CD4-positive, alpha-beta T cell treated with Interleukin-17A for 1 hour (primary cell): ENCODE results near the gene IGFALS.

Experiments
- DNase-seq: peaks from one replicate; pipeline ENCODE4 v3.0.0-alpha.2; 2020

Gene IGFALS

GRCh38 chr16:1775006-1775845 is 18.3 kb downstream of the IGFALS start:
- DNase-seq = no peak

- no peak for DNase-seq
These were observed 19.1 kb downstream of the IGFALS start for GRCh38 chr16:1774448-1774780.

GRCh38 chr16:1773703-1774447 is 19.6 kb downstream of the IGFALS start:
- no peak for DNase-seq

GRCh38 chr16:1772908-1773702 is 20.4 kb downstream of the IGFALS start, which contains the start of gene MRPS34:
Gene MRPS34, minus strand, starts transcription at chr16:1773134. Its CDS starts 15 bp downstream, at chr16:1773119.
- DNase-seq = peak; percentile 85

GRCh38 chr16:1772362-1772907 is 21.1 kb downstream of the IGFALS start, which contains the start of gene EME2:
Gene EME2, plus strand, starts transcription at chr16:1772810. Its CDS starts 418 bp downstream, at chr16:1773228.
- peak; percentile 33 for DNase-seq

GRCh38 chr16:1771864-1772361 is 21.6 kb downstream of the IGFALS start:
- DNase-seq = no peak

GRCh38 chr16:1771188-1771863 is 22.2 kb downstream of the IGFALS start, which contains the start of gene NME3:
Gene NME3, minus strand, starts transcription at chr16:1771543. Its CDS starts 9 bp downstream, at chr16:1771534.
- DNase-seq = peak; percentile 75

GRCh38 chr16:1770328-1771187 is 22.9 kb downstream of the IGFALS start:
- DNase-seq = peak; percentile 64

- DNase-seq = no peak
These were observed 23.9 kb downstream of the IGFALS start for GRCh38 chr16:1769402-1770300.

- no peak for DNase-seq
These were observed 24.6 kb downstream of the IGFALS start for GRCh38 chr16:1768767-1769401.

GRCh38 chr16:1768061-1768766 is 25.3 kb downstream of the IGFALS start:
- DNase-seq = no peak

GRCh38 chr16:1767116-1767994 is 26.1 kb downstream of the IGFALS start:
- no peak for DNase-seq

GRCh38 chr16:1766701-1767100 is 26.8 kb downstream of the IGFALS start:
- DNase-seq = no peak

GRCh38 chr16:1766231-1766630 is 27.3 kb downstream of the IGFALS start:
- no peak for DNase-seq

GRCh38 chr16:1765826-1766225 is 27.7 kb downstream of the IGFALS start:
- no peak for DNase-seq

GRCh38 chr16:1764971-1765370 is 28.5 kb downstream of the IGFALS start:
- DNase-seq = no peak
